Lower leg skin (tissue), 3 donors: ENCODE measurements around the gene ZBTB7C.

Experiments used
- POLR2A ChIP-seq, 2 donors: fragments of 450-650 bp; IDR thresholded peaks; one replicate each; pipeline ENCODE4 v1.6.1; 2016 to 2017; ENCODE audit warnings: antibody characterized with exemption in 2 of 2, mild to moderate bottlenecking in 1 of 2, moderate library complexity in 1 of 2
- TF ChIP-seq, protein P1 (sequence below), 3 donors: fragments of 450-650 bp; IDR thresholded peaks; one replicate each; pipeline ENCODE4 v1.5.1; 2016; ENCODE audit warnings: antibody characterized with exemption in 3 of 3, mild to moderate bottlenecking in 3 of 3, moderate library complexity in 2 of 3

DNA sequence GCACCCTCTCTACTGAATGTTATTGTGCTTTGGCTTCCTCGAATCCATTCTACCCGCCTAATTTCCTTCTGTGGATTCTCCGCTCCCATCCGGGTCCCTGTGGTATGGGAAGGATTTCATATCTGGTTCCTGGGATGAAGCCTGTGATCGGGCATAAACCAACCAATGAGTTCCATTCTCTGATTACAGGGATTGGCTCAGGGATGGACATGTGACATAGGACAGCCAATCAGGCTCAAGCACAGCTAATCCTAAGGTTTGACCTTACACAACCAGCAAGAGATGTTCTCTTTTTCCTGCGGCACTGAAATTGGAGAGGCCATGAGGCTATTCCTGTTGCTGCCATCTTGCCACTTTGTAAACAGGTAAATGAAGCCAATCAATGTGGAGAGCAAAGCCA is 310.6 kb downstream of the ZBTB7C start:
- TF ChIP-seq, protein P1, sequence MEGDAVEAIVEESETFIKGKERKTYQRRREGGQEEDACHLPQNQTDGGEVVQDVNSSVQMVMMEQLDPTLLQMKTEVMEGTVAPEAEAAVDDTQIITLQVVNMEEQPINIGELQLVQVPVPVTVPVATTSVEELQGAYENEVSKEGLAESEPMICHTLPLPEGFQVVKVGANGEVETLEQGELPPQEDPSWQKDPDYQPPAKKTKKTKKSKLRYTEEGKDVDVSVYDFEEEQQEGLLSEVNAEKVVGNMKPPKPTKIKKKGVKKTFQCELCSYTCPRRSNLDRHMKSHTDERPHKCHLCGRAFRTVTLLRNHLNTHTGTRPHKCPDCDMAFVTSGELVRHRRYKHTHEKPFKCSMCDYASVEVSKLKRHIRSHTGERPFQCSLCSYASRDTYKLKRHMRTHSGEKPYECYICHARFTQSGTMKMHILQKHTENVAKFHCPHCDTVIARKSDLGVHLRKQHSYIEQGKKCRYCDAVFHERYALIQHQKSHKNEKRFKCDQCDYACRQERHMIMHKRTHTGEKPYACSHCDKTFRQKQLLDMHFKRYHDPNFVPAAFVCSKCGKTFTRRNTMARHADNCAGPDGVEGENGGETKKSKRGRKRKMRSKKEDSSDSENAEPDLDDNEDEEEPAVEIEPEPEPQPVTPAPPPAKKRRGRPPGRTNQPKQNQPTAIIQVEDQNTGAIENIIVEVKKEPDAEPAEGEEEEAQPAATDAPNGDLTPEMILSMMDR (IDR thresholded peaks at IDR 0.05), result no peak
- no peak for TF ChIP-seq POLR2A (IDR thresholded peaks at IDR 0.05)
